Ovary (tissue), 9 donors: Measurements from ENCODE around the gene CNTNAP4. TPM values are rescaled to one million over a fixed set of nuclear protein-coding genes. Genes with fewer than 3 reads are reported as not detected.

Source experiments
- DNase-seq, 5 donors: peaks; one replicate each; pipeline ENCODE4 v3.0.0-alpha.2; 2019 to 2020
- H3K27ac ChIP-seq, 2 donors: fragments of 200-600 bp; one replicate each; pipeline versions ENCODE4 v1.5.1 to v1.8.0; 2019 to 2022
- H3K27me3 ChIP-seq: fragments of 200-600 bp; one replicate; pipeline ENCODE4 v1.8.0; 2022
- H3K36me3 ChIP-seq: fragments of 200-600 bp; sonication (generic); one replicate; pipeline ENCODE4 v1.5.1; 2019
- H3K4me1 ChIP-seq: one replicate; pipeline ENCODE4 v1.8.1; 2013; ENCODE audit warnings: mild to moderate bottlenecking, moderate library complexity; ENCODE audit not compliant: insufficient read depth
- H3K4me3 ChIP-seq: fragments of 200-600 bp; sonication (generic); one replicate; pipeline ENCODE4 v1.5.1; 2017
- H3K9me3 ChIP-seq, 2 donors: fragments of 200-600 bp in 1 of 2; sonication (generic) in 1 of 2; one replicate each; pipeline versions ENCODE4 v1.5.1 to v1.8.1; 2013 to 2019; ENCODE audit warnings: mild to moderate bottlenecking in 1 of 2, moderate library complexity in 1 of 2
- EP300 ChIP-seq: sonication (generic); formaldehyde crosslinking; IDR thresholded peaks from one replicate; pipeline ENCODE4 v1.6.1; 2017; ENCODE audit warnings: antibody characterized with exemption
- POLR2A ChIP-seq: fragments of 450-650 bp; IDR thresholded peaks from one replicate; pipeline ENCODE4 v1.6.1; 2017; ENCODE audit warnings: antibody characterized with exemption, mild to moderate bottlenecking, moderate library complexity
- WGBS, 3 donors: extraction: QIAGEN DNeasy Blood & Tissue Kit in 1 of 3; methylation state at CpG; one replicate each; pipeline versions ENCODE4 v1.1.5 to v1.1.7; 2013 to 2017; 5-methylcytosine and 5-hydroxymethylcytosine counted together
- intact Hi-C, 4 donors: fragments of 100-400 bp; cut with DNase I; formaldehyde crosslinking; loops; one replicate each; pipeline versions ENCODE4 v1.11.0 to v1.15.1; 2022 to 2023
- polyA plus RNA-seq, 2 donors: library from polyadenylated mRNA; stranded (reverse); fragments of 200-250 nt in 1 of 2; fragments of 350-450 nt in 1 of 2; fragmentation: Illumina TruSeq in 1 of 2; extraction: RNeasy Lipid Tissue Mini Kit (QIAGEN cat#74804) in 1 of 2; gene quantifications; one replicate each; pipeline ENCODE4 v1.2.3, GENCODE V29; 2013 to 2014
- total RNA-seq, 7 donors: library from RNA; depleted of rRNA in 2 of 7; stranded (reverse); fragments of >200 nt in 2 of 7; fragmentation: NEBNext Ultra II Directional in 3 of 7; extraction: Animal tissue kit (Norgen Biotek cat#: 25700) in 3 of 7; gene quantifications; one replicate each; pipeline versions ENCODE4 v1.1.0 to v1.2.4, GENCODE V29; 2016 to 2023
- TF ChIP-seq, protein P1 (sequence below), 3 donors: fragments of 450-650 bp in 2 of 3; fragments of 200-600 bp in 1 of 3; IDR thresholded peaks; one replicate each; pipeline versions ENCODE4 v1.5.1 to v1.8.0; 2016 to 2022; ENCODE audit warnings: antibody characterized with exemption in 3 of 3, mild to moderate bottlenecking in 1 of 3
- donor health status: DM: no; HTN: no; CAD: no; lungs with moderate emphysema.
- donor health status: DM: no; HTN: no; CAD: no.
- donor health status: Bipolar disorder and iron deficiency.
- donor health status: DM: yes; HTN: yes; CAD: no.
- donor health status: DM: no; HTN: no; CAD: no.
- donor health status: DM: yes; HTN: yes; CAD: no.

Gene CNTNAP4
- total and polyA plus RNA-seq, 9 donors = 0.07 to 0.52 (median 0.36) TPM; not detected in 5

DNA sequence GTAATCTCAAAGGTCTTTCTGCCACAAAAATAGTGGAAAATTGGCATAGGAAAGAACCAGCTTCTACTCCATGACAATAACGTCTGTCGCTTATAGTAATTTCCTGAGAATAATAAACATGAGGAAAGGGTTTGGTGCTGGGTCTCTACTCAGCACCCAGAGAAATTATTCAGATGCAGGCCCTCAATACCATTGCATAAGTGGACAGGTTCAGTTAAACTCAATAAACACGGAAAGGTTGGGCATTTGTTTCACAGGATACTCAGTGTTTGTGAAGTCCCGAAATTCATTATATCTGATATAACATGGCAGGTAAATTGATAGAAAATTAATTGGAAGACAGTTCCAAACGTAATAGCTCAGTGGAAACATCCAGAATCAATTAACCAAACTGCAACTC is 254.0 kb downstream of the CNTNAP4 start:
- Histone ChIP-seq H3K36me3 (no peaks in the 10 kb centered on the region), H3K9me3 (no peaks in the 10 kb centered on the region), H3K4me3 (no peak overlapping the region), H3K27me3 (no peaks in the 10 kb centered on the region), H3K4me1 (no peaks in the 10 kb centered on the region), H3K27ac (no peak overlapping the region)
- intact Hi-C loops = no loop called here
- DNase-seq = no peak
- whole genome bisulfite sequencing, 3 donors = 73 to 78% (median 77%) methylated on average over 5 of the region's 5 CpGs
- TF ChIP-seq EP300 (no peak), POLR2A (no peak)
- TF ChIP-seq, protein P1, sequence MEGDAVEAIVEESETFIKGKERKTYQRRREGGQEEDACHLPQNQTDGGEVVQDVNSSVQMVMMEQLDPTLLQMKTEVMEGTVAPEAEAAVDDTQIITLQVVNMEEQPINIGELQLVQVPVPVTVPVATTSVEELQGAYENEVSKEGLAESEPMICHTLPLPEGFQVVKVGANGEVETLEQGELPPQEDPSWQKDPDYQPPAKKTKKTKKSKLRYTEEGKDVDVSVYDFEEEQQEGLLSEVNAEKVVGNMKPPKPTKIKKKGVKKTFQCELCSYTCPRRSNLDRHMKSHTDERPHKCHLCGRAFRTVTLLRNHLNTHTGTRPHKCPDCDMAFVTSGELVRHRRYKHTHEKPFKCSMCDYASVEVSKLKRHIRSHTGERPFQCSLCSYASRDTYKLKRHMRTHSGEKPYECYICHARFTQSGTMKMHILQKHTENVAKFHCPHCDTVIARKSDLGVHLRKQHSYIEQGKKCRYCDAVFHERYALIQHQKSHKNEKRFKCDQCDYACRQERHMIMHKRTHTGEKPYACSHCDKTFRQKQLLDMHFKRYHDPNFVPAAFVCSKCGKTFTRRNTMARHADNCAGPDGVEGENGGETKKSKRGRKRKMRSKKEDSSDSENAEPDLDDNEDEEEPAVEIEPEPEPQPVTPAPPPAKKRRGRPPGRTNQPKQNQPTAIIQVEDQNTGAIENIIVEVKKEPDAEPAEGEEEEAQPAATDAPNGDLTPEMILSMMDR (IDR thresholded peaks at IDR 0.05) = no peak

DNA sequence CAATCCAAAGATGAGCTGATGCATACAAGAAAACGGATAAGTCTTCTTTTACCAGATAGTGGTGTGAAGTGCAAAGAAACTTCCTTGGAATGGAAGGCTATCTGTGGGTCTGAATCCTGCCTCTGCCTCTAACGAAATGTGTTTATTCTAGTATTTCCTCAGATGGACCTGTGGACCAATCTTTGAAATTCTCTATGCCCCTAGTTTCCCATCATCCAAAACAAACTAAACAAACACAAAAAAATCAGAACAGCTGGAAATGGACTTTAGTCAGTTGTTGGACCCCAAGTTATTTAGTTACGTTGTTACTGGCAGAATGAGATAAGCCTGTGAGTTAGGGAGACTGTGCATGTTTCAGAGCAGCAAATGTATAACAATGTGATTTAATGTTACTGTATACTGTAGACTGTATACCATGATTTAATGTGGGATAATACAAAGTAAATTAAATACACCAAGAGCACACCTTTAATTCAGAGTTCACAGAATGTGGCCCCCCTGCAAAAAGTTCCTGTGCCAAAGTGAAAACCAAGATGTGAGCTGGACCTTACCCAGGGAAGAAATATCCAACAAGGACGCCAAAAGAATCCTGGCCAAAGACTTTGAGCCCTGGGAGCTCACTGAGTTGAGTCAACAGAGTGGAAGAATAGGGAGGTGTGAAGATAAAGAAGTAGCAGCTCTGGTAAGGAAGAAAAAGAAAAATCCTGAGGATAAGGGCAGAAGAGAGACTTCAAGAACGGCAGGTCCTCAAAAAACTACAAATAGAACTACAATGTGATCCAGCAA is 255.2 kb downstream of the CNTNAP4 start:
- no peak overlapping the region for H3K4me3 ChIP-seq
- intact Hi-C loops = no loop called here
- no peak for DNase-seq
- no peaks in the 10 kb centered on the region for H3K9me3 ChIP-seq
- TF ChIP-seq POLR2A (no peak), EP300 (no peak)
- TF ChIP-seq, protein P1 (IDR thresholded peaks at IDR 0.05) = no peak
- no peaks in the 10 kb centered on the region for H3K4me1 ChIP-seq
- no peaks in the 10 kb centered on the region for H3K36me3 ChIP-seq
- no peaks in the 10 kb centered on the region for H3K27me3 ChIP-seq
- no peak overlapping the region for H3K27ac ChIP-seq
- 31 to 61% (median 40%) methylated on average over 5 of the region's 5 CpGs for WGBS, 3 donors

DNA sequence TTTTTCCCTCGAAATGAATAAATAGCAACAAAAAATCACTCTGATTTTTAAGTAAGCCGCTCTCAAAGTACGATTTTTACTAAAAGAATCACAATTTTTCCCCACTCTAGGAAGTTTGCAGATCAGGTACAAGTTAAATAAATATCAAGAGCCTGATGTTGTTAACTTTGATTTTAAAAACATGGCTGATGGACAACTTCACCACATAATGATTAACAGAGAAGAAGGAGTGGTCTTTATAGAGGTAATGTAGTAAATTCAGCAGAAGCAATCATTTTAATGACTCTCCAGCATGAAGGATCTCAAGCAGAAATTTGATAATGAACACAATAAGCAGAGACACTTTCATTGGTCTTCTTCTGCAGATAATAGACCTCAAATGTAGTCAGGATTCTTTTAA is 262.4 kb downstream of the CNTNAP4 start:
- H3K4me3 ChIP-seq = no peak overlapping the region
- no peaks in the 10 kb centered on the region for H3K4me1 ChIP-seq
- no peaks in the 10 kb centered on the region for H3K27me3 ChIP-seq
- intact Hi-C loops = no loop called here
- 81 to 92% (median 86%) methylated on average over 3 of the region's 3 CpGs for WGBS, 3 donors
- TF ChIP-seq, protein P1 (IDR thresholded peaks at IDR 0.05) = no peak
- TF ChIP-seq EP300 = no peak
- no peak for TF ChIP-seq POLR2A
- H3K27ac ChIP-seq = no peak overlapping the region
- H3K36me3 ChIP-seq = no peaks in the 10 kb centered on the region
- no peak for DNase-seq
- H3K9me3 ChIP-seq = no peaks in the 10 kb centered on the region

DNA sequence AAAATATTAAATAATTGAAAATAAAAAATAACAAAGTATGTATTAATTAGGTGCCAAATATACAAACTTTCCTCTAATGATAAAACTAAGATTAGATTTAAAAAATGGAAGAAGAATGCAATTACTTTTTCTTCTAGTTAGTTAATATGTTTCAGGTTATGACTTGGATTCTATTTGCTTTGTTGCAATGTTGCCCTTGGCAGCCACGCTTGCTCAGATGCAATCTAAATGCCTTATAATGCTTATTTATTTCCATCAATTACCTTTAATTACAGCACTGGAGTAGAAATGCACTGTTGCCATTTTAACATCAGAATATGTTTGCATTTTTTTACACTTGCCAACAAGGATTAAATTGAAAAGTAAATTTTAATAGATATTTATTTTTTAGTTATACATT is 263.9 kb downstream of the CNTNAP4 start:
- no peak overlapping the region for H3K4me3 ChIP-seq
- no peaks in the 10 kb centered on the region for H3K36me3 ChIP-seq
- no peaks in the 10 kb centered on the region for H3K4me1 ChIP-seq
- H3K9me3 ChIP-seq = no peaks in the 10 kb centered on the region
- TF ChIP-seq POLR2A = no peak
- TF ChIP-seq EP300 = no peak
- TF ChIP-seq, protein P1 (IDR thresholded peaks at IDR 0.05) = no peak
- intact Hi-C loops = no loop called here
- WGBS, 3 donors = 69 to 79% (median 72%) methylated on average over 1 of the region's 1 CpG
- H3K27me3 ChIP-seq = no peaks in the 10 kb centered on the region
- no peak overlapping the region for H3K27ac ChIP-seq
- DNase-seq = no peak
